Liver (tissue), 9 donors: ENCODE measurements around the gene DICER1. TPM values are rescaled to one million over a fixed set of nuclear protein-coding genes. Genes with fewer than 3 reads are reported as not detected.

ENCODE experiments used
- DNase-seq: peaks from one replicate; pipeline ENCODE4 v3.0.0-alpha.2; 2017; ENCODE audit warnings: low spot score
- H3K27ac ChIP-seq, 2 donors: one replicate each; pipeline ENCODE4 v1.7.0; 2013; ENCODE audit warnings: inconsistent platforms in 2 of 2, low read length in 2 of 2, control low read depth in 1 of 2, low read depth in 1 of 2, mild to moderate bottlenecking in 1 of 2
- H3K27me3 ChIP-seq, 4 donors: one replicate each; pipeline versions ENCODE4 v1.6.1 to v1.7.0; 2013; ENCODE audit warnings: low read length in 3 of 4, inconsistent platforms in 1 of 4, mild to moderate bottlenecking in 1 of 4, moderate library complexity in 1 of 4; ENCODE audit not compliant: control insufficient read depth in 4 of 4, insufficient read depth in 4 of 4
- H3K36me3 ChIP-seq, 4 donors: one replicate each; pipeline versions ENCODE4 v1.6.1 to v1.7.0; 2013; ENCODE audit warnings: low read length in 3 of 4, mild to moderate bottlenecking in 3 of 4, low read depth in 1 of 4, moderate library complexity in 1 of 4; ENCODE audit not compliant: control insufficient read depth in 4 of 4, insufficient read depth in 3 of 4
- H3K4me1 ChIP-seq, 4 donors: one replicate each; pipeline versions ENCODE4 v1.6.1 to v1.7.0; 2013; ENCODE audit warnings: low read length in 3 of 4, mild to moderate bottlenecking in 3 of 4, moderate library complexity in 1 of 4; ENCODE audit not compliant: control insufficient read depth in 4 of 4, insufficient read depth in 4 of 4
- H3K4me3 ChIP-seq, 3 donors: one replicate each; pipeline versions ENCODE4 v1.6.1 to v1.7.0; 2013; ENCODE audit warnings: low read length in 3 of 3, control low read depth in 1 of 3, low read depth in 1 of 3, mild to moderate bottlenecking in 1 of 3
- H3K9ac ChIP-seq, 2 donors: one replicate each; pipeline ENCODE4 v1.7.0; 2013; ENCODE audit warnings: low read length in 2 of 2, mild to moderate bottlenecking in 2 of 2, moderate library complexity in 2 of 2, control low read depth in 1 of 2, low read depth in 1 of 2
- H3K9me3 ChIP-seq, 4 donors: one replicate each; pipeline versions ENCODE4 v1.6.1 to v1.7.0; 2013; ENCODE audit warnings: low read length in 3 of 4; ENCODE audit not compliant: control insufficient read depth in 4 of 4
- FOXA1 ChIP-seq: IDR thresholded peaks from 2 replicates; pipeline ENCODE4 v1.6.1; 2016; ENCODE audit warnings: antibody characterized with exemption
- FOXA2 ChIP-seq: IDR thresholded peaks from 2 replicates; pipeline ENCODE4 v1.6.1; 2016; ENCODE audit warnings: antibody characterized with exemption
- GABPA ChIP-seq, 2 donors: IDR thresholded peaks in 1 of 2; conservative IDR thresholded peaks in 1 of 2; 2 replicates each; pipeline ENCODE4 v1.6.1; 2016; ENCODE audit warnings: antibody characterized with exemption in 2 of 2, mild to moderate bottlenecking in 1 of 2, moderate library complexity in 1 of 2
- HNF4A ChIP-seq, 2 donors: conservative IDR thresholded peaks; 2 replicates each; pipeline ENCODE4 v1.6.1; 2016; ENCODE audit warnings: antibody characterized with exemption in 2 of 2, mild to moderate bottlenecking in 2 of 2
- HNF4G ChIP-seq: IDR thresholded peaks from 2 replicates; pipeline ENCODE4 v1.6.1; 2016; ENCODE audit warnings: antibody characterized with exemption
- JUND ChIP-seq, 2 donors: IDR thresholded peaks; 2 replicates each; pipeline ENCODE4 v1.6.1; 2016; ENCODE audit warnings: antibody characterized with exemption in 2 of 2
- RAD21 ChIP-seq, 2 donors: IDR thresholded peaks; 2 replicates each; pipeline ENCODE4 v1.6.1; 2016; ENCODE audit warnings: antibody characterized with exemption in 2 of 2, mild to moderate bottlenecking in 2 of 2
- SP1 ChIP-seq: IDR thresholded peaks from 2 replicates; pipeline ENCODE4 v1.6.1; 2018; ENCODE audit warnings: antibody characterized with exemption, mild to moderate bottlenecking
- WGBS: extraction: QIAGEN DNeasy Blood & Tissue Kit; methylation state at CpG from one replicate; pipeline ENCODE4 v1.1.7; 2013; 5-methylcytosine and 5-hydroxymethylcytosine counted together
- polyA plus RNA-seq, 2 donors: library from polyadenylated mRNA; stranded (reverse) in 1 of 2; unstranded in 1 of 2; fragments of 200-250 nt in 1 of 2; fragments of >200 nt in 1 of 2; fragmentation: Nextera tagmentation in 1 of 2; extraction: Ambion mirVana in 1 of 2; gene quantifications; one replicate each; pipeline versions ENCODE4 v1.2.1 to v1.2.3, GENCODE V29; 2013 to 2015
- total RNA-seq, 2 donors: library from RNA; depleted of rRNA; stranded (reverse); fragments of >200 nt; gene quantifications; one replicate each; pipeline ENCODE4 v1.2.3, GENCODE V29; 2014
- TF ChIP-seq, protein P1 (sequence below): IDR thresholded peaks from 2 replicates; pipeline ENCODE4 v1.6.1; 2016; ENCODE audit warnings: antibody characterized with exemption
- TF ChIP-seq, protein P2 (sequence below): IDR thresholded peaks from 2 replicates; pipeline ENCODE4 v1.6.1; 2016; ENCODE audit warnings: antibody characterized with exemption
- TF ChIP-seq, protein P3 (sequence below): IDR thresholded peaks from 2 replicates; pipeline ENCODE4 v1.6.1; 2016; ENCODE audit warnings: antibody characterized with exemption
- TF ChIP-seq, protein P4 (sequence below): IDR thresholded peaks from 2 replicates; pipeline ENCODE4 v1.6.1; 2016; ENCODE audit warnings: antibody characterized with exemption, mild to moderate bottlenecking
- donor health status: healthy.
- donor health status: healthy.
- donor health status: healthy.
- donor health status: healthy.
- donor health status: healthy.

DICER1 gene
- total and polyA plus RNA-seq, 4 donors: 7.5 to 43.6 (median 20.3) TPM

DNA sequence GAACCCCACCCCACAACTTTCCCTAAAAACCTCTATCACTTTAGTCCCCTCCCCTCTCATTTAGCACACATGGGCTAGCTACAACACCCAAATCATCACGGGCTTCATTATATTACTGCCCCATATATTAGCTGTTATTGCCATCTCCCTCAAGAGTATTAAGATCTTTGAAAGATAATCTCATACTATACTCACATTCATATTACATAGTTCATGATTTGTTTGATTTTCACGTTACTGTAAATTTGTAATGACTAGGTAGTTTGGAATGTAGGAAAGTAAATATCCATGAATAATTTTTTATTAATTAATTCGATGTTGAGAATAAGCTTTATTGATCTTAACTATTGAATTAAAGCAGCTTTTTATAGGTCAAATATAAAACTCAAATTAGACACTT is 7.9 kb downstream of the DICER1 start:
- Histone ChIP-seq H3K27ac (no peak overlapping the region), H3K9ac (no peak overlapping the region), H3K4me3 (no peak overlapping the region), H3K36me3 (no peaks in the 10 kb centered on the region), H3K27me3 (no peaks in the 10 kb centered on the region), H3K9me3 (no peaks in the 10 kb centered on the region), H3K4me1 (peaks cover 5 to 25% (median 10%) of the 10 kb centered on the region in 4 donors)
- 88% methylated on average over 3 of the region's 3 CpGs for WGBS
- DNase-seq: no peak
- TF ChIP-seq JUND (IDR thresholded peaks at IDR 0.05) (no peak), HNF4G (no peak), FOXA2 (no peak), HNF4A (conservative IDR thresholded peaks at IDR 0.05) (no peak), SP1 (no peak)
- TF ChIP-seq, protein P1, sequence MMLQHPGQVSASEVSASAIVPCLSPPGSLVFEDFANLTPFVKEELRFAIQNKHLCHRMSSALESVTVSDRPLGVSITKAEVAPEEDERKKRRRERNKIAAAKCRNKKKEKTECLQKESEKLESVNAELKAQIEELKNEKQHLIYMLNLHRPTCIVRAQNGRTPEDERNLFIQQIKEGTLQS: no peak
- TF ChIP-seq, protein P2, sequence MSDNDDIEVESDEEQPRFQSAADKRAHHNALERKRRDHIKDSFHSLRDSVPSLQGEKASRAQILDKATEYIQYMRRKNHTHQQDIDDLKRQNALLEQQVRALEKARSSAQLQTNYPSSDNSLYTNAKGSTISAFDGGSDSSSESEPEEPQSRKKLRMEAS: no peak
- TF ChIP-seq, protein P3, sequence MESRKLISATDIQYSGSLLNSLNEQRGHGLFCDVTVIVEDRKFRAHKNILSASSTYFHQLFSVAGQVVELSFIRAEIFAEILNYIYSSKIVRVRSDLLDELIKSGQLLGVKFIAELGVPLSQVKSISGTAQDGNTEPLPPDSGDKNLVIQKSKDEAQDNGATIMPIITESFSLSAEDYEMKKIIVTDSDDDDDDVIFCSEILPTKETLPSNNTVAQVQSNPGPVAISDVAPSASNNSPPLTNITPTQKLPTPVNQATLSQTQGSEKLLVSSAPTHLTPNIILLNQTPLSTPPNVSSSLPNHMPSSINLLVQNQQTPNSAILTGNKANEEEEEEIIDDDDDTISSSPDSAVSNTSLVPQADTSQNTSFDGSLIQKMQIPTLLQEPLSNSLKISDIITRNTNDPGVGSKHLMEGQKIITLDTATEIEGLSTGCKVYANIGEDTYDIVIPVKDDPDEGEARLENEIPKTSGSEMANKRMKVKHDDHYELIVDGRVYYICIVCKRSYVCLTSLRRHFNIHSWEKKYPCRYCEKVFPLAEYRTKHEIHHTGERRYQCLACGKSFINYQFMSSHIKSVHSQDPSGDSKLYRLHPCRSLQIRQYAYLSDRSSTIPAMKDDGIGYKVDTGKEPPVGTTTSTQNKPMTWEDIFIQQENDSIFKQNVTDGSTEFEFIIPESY: no peak

DNA sequence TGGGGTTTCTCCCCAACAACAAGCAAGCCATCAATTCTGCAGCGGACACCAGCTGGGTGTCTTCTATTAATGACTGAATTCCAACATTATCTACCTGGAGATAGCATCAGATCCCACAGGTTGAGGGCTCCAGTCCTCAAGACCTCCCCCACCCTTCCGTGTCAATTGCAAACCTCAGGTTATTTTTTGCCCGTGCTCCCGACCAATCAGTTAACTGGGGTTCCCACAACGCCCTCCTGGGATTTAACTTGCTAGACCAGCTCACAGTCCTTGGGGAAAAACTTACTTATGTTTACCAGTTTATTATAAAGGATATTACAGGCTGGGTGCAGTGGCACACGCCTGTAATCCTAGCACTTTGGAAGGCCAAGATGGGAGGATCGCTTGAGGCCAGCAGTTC is 9.7 kb downstream of the DICER1 start:
- H3K27ac ChIP-seq: no peak overlapping the region
- H3K36me3 ChIP-seq: no peaks in the 10 kb centered on the region
- 93% methylated on average over 7 of the region's 7 CpGs for WGBS
- H3K4me1 ChIP-seq: peaks cover 7 to 23% (median 9%) of the 10 kb centered on the region in 4 donors
- DNase-seq: no peak
- TF ChIP-seq HNF4G (no peak), SP1 (no peak), GABPA (IDR thresholded peaks at IDR 0.05 in 1 of 2, conservative IDR thresholded peaks at IDR 0.05 in 1 of 2) (no peak), FOXA1 (no peak), HNF4A (conservative IDR thresholded peaks at IDR 0.05) (no peak), RAD21 (IDR thresholded peaks at IDR 0.05) (no peak)
- TF ChIP-seq, protein P4, sequence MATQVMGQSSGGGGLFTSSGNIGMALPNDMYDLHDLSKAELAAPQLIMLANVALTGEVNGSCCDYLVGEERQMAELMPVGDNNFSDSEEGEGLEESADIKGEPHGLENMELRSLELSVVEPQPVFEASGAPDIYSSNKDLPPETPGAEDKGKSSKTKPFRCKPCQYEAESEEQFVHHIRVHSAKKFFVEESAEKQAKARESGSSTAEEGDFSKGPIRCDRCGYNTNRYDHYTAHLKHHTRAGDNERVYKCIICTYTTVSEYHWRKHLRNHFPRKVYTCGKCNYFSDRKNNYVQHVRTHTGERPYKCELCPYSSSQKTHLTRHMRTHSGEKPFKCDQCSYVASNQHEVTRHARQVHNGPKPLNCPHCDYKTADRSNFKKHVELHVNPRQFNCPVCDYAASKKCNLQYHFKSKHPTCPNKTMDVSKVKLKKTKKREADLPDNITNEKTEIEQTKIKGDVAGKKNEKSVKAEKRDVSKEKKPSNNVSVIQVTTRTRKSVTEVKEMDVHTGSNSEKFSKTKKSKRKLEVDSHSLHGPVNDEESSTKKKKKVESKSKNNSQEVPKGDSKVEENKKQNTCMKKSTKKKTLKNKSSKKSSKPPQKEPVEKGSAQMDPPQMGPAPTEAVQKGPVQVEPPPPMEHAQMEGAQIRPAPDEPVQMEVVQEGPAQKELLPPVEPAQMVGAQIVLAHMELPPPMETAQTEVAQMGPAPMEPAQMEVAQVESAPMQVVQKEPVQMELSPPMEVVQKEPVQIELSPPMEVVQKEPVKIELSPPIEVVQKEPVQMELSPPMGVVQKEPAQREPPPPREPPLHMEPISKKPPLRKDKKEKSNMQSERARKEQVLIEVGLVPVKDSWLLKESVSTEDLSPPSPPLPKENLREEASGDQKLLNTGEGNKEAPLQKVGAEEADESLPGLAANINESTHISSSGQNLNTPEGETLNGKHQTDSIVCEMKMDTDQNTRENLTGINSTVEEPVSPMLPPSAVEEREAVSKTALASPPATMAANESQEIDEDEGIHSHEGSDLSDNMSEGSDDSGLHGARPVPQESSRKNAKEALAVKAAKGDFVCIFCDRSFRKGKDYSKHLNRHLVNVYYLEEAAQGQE: no peak
- H3K9me3 ChIP-seq: no peaks in the 10 kb centered on the region
- no peaks in the 10 kb centered on the region for H3K27me3 ChIP-seq
- no peak overlapping the region for H3K4me3 ChIP-seq
- no peak overlapping the region for H3K9ac ChIP-seq
